LNCAP (cell line): ENCODE measurements around the gene FAM83D.

Source experiments
- CTCF ChIP-seq: fragments of 450-650 bp; IDR thresholded peaks from 2 replicates; pipeline ENCODE4 v1.5.1; 2017; ENCODE audit warnings: mild to moderate bottlenecking

Gene FAM83D

DNA sequence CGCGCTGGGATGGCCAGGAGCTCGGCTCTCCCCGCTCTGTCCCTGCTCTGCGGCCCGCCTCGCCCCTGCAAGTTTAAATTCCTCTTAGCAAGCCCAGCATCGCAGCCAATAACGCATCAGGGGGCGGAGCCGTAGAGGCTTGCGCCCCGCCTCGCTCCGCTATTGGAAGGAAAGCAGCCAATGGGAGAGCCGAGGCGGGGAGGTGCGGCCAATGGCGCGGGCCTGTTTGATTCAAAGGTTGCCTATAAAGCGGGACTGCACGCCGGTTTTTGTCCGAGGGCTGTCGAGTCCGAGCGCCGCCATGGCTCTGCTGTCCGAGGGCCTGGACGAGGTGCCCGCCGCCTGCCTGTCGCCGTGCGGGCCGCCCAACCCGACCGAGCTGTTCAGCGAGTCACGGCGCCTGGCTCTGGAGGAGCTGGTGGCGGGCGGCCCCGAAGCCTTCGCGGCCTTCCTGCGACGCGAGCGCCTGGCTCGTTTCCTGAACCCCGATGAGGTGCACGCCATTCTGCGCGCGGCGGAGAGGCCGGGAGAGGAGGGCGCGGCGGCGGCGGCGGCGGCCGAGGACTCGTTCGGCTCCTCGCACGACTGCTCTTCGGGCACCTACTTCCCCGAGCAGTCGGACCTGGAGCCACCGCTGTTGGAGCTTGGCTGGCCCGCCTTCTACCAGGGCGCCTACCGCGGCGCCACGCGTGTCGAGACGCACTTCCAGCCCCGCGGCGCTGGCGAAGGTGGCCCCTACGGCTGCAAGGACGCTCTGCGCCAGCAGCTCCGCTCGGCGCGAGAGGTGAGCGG, at the start of gene FAM83D:
TSS of gene FAM83D (plus strand) at position 276 of the 792 bp plus-strand sequence. CDS start at position 302, 26 bp downstream.
- TF ChIP-seq CTCF: no peak; the same call in 1 of the 2 replicates

GRCh38 chr20:38877483-38877882, 48.7 kb upstream of the FAM83D start:
- no peak for TF ChIP-seq CTCF

- TF ChIP-seq CTCF: no peak
Measured at GRCh38 chr20:38878866-38879265, 47.4 kb upstream of the FAM83D start.

GRCh38 chr20:38880952-38881735, 45.1 kb upstream of the FAM83D start:
- TF ChIP-seq CTCF: no peak

DNA sequence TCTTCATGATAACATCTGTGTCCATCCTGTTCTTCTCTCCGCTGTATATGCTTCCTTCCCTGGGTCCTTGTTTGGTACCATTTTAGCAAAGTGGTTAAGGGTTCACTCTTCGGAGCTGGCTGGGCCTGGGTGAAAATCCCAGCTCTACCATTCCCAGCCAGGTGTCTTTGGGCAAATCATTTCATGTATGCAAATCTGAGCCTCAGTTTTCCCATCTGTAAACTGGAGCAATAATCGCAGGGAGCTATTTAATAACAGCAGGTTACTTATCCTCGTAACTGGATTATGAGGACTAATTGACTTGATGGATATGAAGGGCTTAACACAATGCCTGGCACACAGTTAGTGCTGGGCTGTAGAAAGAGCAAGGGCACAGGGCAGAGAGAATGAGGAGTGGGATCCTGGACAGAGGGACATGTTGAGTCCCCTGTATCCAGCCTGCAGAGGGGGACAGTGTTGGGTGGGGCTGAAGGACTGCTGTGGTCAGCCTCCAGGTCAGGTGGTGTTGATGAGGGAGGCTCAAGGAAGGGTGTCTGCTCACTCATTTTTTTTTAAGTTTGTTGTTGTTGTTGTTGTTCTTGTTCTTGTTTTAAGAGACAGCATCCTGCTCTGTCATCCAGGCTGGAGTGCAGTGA, 44.3 kb upstream of the FAM83D start:
- no peak for TF ChIP-seq CTCF

DNA sequence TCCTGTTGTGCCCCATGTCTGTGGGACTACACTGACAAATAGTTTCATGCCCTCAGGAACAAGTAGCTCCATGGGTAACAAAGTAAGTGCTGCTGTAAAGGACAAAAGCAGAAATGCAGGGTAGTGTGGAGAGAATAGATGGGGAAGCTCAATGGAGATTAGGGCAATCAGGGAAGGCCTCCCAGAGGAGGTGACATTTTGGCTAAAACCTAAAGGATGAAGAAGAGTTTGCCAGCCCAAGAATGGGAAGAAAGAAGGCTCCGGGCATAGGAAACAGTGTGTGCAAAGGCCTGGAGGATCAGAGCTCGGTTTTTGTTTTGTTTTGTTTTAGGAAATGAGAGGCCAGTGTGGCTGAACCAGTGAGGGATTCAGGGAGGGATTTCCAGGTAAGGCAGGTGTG, 43.6 kb upstream of the FAM83D start:
- no peak for TF ChIP-seq CTCF

GRCh38 chr20:38883081-38883980, 42.9 kb upstream of the FAM83D start:
- TF ChIP-seq CTCF: no peak
